Neural cell (in vitro differentiated cells): ENCODE results near the gene MAP3K5. TPM values are rescaled to one million over a fixed set of nuclear protein-coding genes. Genes with fewer than 3 reads are reported as not detected.
"Not testable (repeated sequence)": the region's sequence is repeated elsewhere in the genome, so short reads cannot be mapped to it uniquely, and the experiment has no call there.

Experiments
- H2AFZ ChIP-seq: fragments of 200-600, 300-800 bp; sonication (generic), shearing (Covaris generic); 2 replicates; pipeline ENCODE4 v1.6.0; 2014; ENCODE audit warnings: low read depth, mild to moderate bottlenecking, antibody characterized with exemption, low read length, moderate library complexity
- H3F3A ChIP-seq: fragments of 200-600 bp; shearing (Covaris generic); 2 replicates; pipeline ENCODE4 v1.6.1; 2016; ENCODE audit warnings: mild to moderate bottlenecking, moderate library complexity, mixed read lengths, antibody characterized with exemption, low read length; ENCODE audit not compliant: insufficient read depth, poor library complexity, severe bottlenecking
- H3K27ac ChIP-seq: fragments of 200-600, 300-800 bp; sonication (generic), shearing (Covaris generic); 2 replicates; pipeline ENCODE4 v1.5.1; 2014; ENCODE audit warnings: mild to moderate bottlenecking, low read length, moderate library complexity
- H3K27me3 ChIP-seq: fragments of 300-800, 200-600 bp; sonication (generic), shearing (Covaris generic); 2 replicates; pipeline ENCODE4 v1.6.0; 2014; ENCODE audit warnings: mild to moderate bottlenecking, low read depth, low read length, moderate library complexity; ENCODE audit not compliant: insufficient read depth
- H3K36me3 ChIP-seq: fragments of 300-800, 200-600 bp; sonication (generic), shearing (Covaris generic); 2 replicates; pipeline ENCODE4 v1.5.1; 2014; ENCODE audit warnings: mild to moderate bottlenecking, antibody characterized with exemption, low read length, moderate library complexity; ENCODE audit not compliant: insufficient read depth
- H3K4me2 ChIP-seq: fragments of 300-800, 200-600 bp; sonication (generic), shearing (Covaris generic); 2 replicates; pipeline ENCODE4 v1.6.0; 2014; ENCODE audit warnings: mild to moderate bottlenecking, low read length
- H3K4me3 ChIP-seq: fragments of 300-800, 200-600 bp; sonication (generic), shearing (Covaris generic); 2 replicates; pipeline ENCODE4 v1.5.1; 2014; ENCODE audit warnings: mild to moderate bottlenecking, low read length, moderate library complexity
- H3K79me2 ChIP-seq: fragments of 200-600 bp; shearing (Covaris generic); replicated peaks from 2 replicates; pipeline ENCODE4 v1.6.0; 2014; ENCODE audit warnings: mild to moderate bottlenecking, low read length, moderate library complexity; ENCODE audit not compliant: insufficient read depth
- H3K9ac ChIP-seq: fragments of 300-800, 200-600 bp; sonication (generic), shearing (Covaris generic); 2 replicates; pipeline ENCODE4 v1.6.1; 2016; ENCODE audit warnings: mild to moderate bottlenecking, low read length, mixed read lengths
- H3K9me2 ChIP-seq: fragments of 200-600 bp; shearing (Covaris generic); 2 replicates; pipeline ENCODE4 v1.6.1; 2016; ENCODE audit warnings: mild to moderate bottlenecking, low read length, mixed read lengths; ENCODE audit not compliant: insufficient read depth
- H3K9me3 ChIP-seq: fragments of 200-600, 300-800 bp; sonication (generic), shearing (Covaris generic); 2 replicates; pipeline ENCODE4 v1.6.1; 2016; ENCODE audit warnings: mild to moderate bottlenecking, mixed run types, low read length, moderate library complexity, mixed read lengths
- H4K20me1 ChIP-seq: fragments of 200-600 bp; shearing (Covaris generic); 2 replicates; pipeline ENCODE4 v1.6.1; 2016; ENCODE audit warnings: mild to moderate bottlenecking, mixed run types; ENCODE audit not compliant: insufficient read depth
- CTCF ChIP-seq: fragments of 450-650 bp; IDR thresholded peaks from 2 replicates; pipeline ENCODE4 v1.5.1; 2014; ENCODE audit warnings: antibody characterized with exemption, mild to moderate bottlenecking, moderate library complexity; ENCODE audit not compliant: poor library complexity, severe bottlenecking
- EP300 ChIP-seq: fragments of 450-650 bp; conservative IDR thresholded peaks from 2 replicates; pipeline ENCODE4 v1.6.1; 2014; ENCODE audit warnings: antibody characterized with exemption, mild to moderate bottlenecking, moderate library complexity; ENCODE audit not compliant: poor library complexity, severe bottlenecking
- EZH2 ChIP-seq: fragments of 200-600, 300-800 bp; shearing (Covaris generic), sonication (generic); IDR thresholded peaks from 2 replicates; pipeline ENCODE4 v1.6.1; 2014; ENCODE audit warnings: antibody characterized with exemption, low read length, borderline replicate concordance, mild to moderate bottlenecking; ENCODE audit not compliant: insufficient read depth, poor library complexity, severe bottlenecking
- MXI1 ChIP-seq: fragments of 450-650 bp; conservative IDR thresholded peaks from 2 replicates; pipeline ENCODE4 v1.6.1; 2014; ENCODE audit warnings: antibody characterized with exemption, mild to moderate bottlenecking; ENCODE audit not compliant: poor library complexity, severe bottlenecking
- POLR2AphosphoS5 ChIP-seq: IDR thresholded peaks from 2 replicates; pipeline ENCODE4 v1.6.1; 2012
- RAD21 ChIP-seq: fragments of 450-650 bp; conservative IDR thresholded peaks from 2 replicates; pipeline ENCODE4 v1.6.1; 2014; ENCODE audit warnings: antibody characterized with exemption, mild to moderate bottlenecking, moderate library complexity
- REST ChIP-seq: IDR thresholded peaks from 2 replicates; pipeline ENCODE4 v1.6.1; 2012; ENCODE audit warnings: borderline replicate concordance
- SMC3 ChIP-seq: fragments of 450-650 bp; conservative IDR thresholded peaks from 2 replicates; pipeline ENCODE4 v1.6.1; 2014; ENCODE audit warnings: antibody characterized with exemption, mild to moderate bottlenecking, moderate library complexity; ENCODE audit not compliant: poor library complexity
- TAF1 ChIP-seq: IDR thresholded peaks from 2 replicates; pipeline ENCODE4 v1.6.1; 2012; ENCODE audit warnings: low read depth
- polyA plus RNA-seq: library from polyadenylated mRNA; depleted of rRNA; stranded (reverse); fragments of >200 nt; gene quantifications from 2 replicates; pipeline ENCODE4 v1.2.3, GENCODE V29; 2014

The MAP3K5 gene
- polyA plus RNA-seq, 1 donor from 2014 or later: 2.0 TPM

- no peak overlapping the region for H3K4me3 ChIP-seq
- H3K27me3 ChIP-seq: no peaks in the 10 kb centered on the region
- no peaks in the 10 kb centered on the region for H3K9me3 ChIP-seq
- no peaks in the 10 kb centered on the region for H3F3A ChIP-seq
- no peak overlapping the region for H3K27ac ChIP-seq
- no peaks in the 10 kb centered on the region for H4K20me1 ChIP-seq
- TF ChIP-seq MXI1 (no peak), TAF1 (no peak), SMC3 (no peak), REST (no peak), POLR2AphosphoS5 (no peak), RAD21 (no peak), CTCF (no peak), EZH2 (no peak), EP300 (no peak)
- H3K79me2 ChIP-seq: no peaks in the 10 kb centered on the region
- H3K9me2 ChIP-seq: no peaks in the 10 kb centered on the region
- H2AFZ ChIP-seq: no peak overlapping the region
- no peak overlapping the region for H3K4me2 ChIP-seq
- H3K9ac ChIP-seq: no peak overlapping the region
- no peaks in the 10 kb centered on the region for H3K36me3 ChIP-seq
These were observed 204.8 kb downstream of the MAP3K5 start for GRCh38 chr6:136587527-136587926.

- no peak for TF ChIP-seq MXI1
- no peak for TF ChIP-seq CTCF
- no peak for TF ChIP-seq REST
- no peak for TF ChIP-seq EZH2
- no peak for TF ChIP-seq POLR2AphosphoS5
- TF ChIP-seq EP300: no peak
- TF ChIP-seq SMC3: no peak
- no peak for TF ChIP-seq RAD21
- TF ChIP-seq TAF1: no peak
- no peaks in the 10 kb centered on the region for H3K27me3 ChIP-seq
- H3K9ac ChIP-seq: no peak overlapping the region
- H3F3A ChIP-seq: no peaks in the 10 kb centered on the region
- H3K27ac ChIP-seq: no peak overlapping the region
- H3K36me3 ChIP-seq: no peaks in the 10 kb centered on the region
- H3K4me2 ChIP-seq: no peak overlapping the region
- H3K9me3 ChIP-seq: no peaks in the 10 kb centered on the region
- no peaks in the 10 kb centered on the region for H3K9me2 ChIP-seq
- H3K79me2 ChIP-seq: no peaks in the 10 kb centered on the region
- no peak overlapping the region for H3K4me3 ChIP-seq
- no peak overlapping the region for H2AFZ ChIP-seq
- no peaks in the 10 kb centered on the region for H4K20me1 ChIP-seq
These were observed 206.0 kb downstream of the MAP3K5 start for GRCh38 chr6:136586295-136586694.

- H3K9me3 ChIP-seq, H3K4me2 ChIP-seq, H3K4me3 ChIP-seq, H2AFZ ChIP-seq, H3K9ac ChIP-seq, H3K79me2 ChIP-seq, H3K27ac ChIP-seq, H4K20me1 ChIP-seq, H3F3A ChIP-seq, H3K27me3 ChIP-seq, H3K9me2 ChIP-seq, H3K36me3 ChIP-seq: not testable (repeated sequence)
These were observed 206.8 kb downstream of the MAP3K5 start for GRCh38 chr6:136585523-136585922.
